Hematopoietic multipotent progenitor cell treated with erythropoietin and hydrocortisone succinate and interleukin-3 and kit ligand, for 17 days (in vitro differentiated cells): Measurements from ENCODE around the gene SMOC2.

Source experiments
- DNase-seq: peaks from one replicate; pipeline ENCODE4 v3.0.0-alpha.2; 2015; ENCODE audit warnings: low spot score

SMOC2 gene

DNA sequence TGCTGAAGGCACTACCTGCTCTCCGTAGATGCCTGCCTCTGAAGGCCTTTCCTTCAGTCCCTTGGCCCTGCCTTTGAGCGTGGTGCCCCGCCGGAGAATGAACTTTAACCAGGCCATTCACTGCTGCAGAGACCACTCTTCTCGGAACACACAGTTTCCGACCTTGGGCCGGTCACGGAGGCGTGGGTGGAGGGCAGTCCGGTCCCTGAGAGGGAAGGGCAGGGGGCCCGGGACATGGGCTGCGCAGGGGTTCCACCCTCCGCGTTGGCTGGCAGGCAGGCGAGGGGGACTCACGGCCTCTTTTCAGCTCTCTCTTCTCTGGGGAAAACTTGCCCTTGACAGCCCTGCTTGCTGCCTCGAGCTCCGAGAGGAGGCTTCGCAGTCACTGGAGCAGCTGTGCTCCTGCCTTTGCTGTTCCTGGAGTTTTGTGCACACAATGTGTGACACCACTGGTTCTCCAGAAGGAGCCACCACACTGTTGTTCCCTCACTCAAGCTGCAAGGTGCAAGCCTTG is 187.8 kb downstream of the SMOC2 start:
- DNase-seq, result no peak

DNA sequence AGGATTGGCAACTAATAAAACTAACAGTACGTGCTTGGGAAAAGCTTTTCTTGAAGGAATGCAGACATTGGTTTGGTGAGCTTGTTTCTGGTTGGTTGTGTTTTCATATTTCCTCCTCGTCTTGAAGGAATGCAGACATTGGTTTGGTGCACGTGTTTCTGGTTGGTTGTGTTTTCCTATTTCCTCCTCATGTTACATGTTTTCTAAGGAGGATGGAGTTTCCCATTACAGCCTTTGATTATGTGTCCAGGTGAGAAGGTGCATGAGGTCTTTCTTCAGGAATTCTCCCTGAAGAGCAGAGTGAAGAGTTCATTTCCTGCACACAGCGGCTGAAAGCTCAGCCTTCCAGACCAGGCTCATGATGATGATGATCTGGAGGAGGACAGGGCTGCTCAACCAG is 190.6 kb downstream of the SMOC2 start:
- no peak for DNase-seq

DNA sequence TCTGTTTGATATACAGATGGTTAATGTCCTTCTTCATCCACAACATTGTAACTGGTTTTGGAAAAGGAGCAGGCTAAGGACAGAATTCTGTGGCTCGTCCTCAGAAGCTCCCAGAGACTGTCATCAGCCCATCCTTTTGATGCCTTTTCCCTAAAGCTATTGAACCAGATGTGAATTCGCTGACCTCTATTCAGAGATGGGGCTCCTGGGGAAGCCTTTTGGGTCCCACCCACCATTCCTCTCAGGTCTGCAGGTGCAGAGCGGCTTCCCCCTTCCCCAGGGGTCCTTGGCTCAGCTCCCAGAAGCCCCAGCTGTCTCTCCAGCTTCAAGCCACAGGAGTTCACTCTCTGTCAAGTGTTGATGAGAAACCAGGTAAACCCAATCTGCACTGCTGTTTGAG is 191.7 kb downstream of the SMOC2 start:
- no peak for DNase-seq

DNA sequence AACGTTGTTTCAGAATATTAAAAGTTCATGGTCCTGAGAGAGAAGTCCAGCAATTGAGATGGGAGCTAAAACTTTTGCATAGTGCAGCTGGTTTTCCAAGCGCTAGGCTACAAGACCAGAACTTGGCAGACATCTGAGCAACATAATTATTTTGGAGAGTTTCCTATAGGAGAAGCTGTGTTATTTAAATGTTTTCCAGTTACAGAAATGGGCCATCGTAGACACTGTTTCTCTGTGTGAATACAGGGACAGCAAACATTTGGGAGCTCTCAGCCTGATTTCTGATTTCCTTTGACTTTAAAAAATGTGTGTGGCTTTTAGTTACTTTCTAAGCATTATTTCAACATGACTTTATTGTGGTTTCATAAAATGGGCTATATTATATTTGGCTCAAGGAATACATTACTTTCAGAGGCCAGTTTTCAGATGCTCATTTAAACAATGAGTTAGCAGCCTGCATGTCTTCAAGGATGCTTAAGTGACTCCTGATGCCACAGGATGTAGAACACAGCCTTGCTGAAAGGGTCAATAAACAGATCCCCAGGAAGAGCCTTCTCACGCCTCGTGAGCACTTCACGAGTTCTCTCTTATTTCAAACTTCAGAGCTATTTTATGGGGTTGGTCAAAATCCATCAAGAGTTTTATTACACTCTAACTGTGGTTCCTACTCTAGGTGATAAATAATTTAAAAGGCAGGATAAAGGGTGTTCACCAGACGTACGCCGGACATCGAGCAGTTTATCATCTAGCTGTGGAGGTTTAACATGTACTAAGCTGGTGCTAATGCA is 193.8 kb downstream of the SMOC2 start:
- no peak for DNase-seq

DNA sequence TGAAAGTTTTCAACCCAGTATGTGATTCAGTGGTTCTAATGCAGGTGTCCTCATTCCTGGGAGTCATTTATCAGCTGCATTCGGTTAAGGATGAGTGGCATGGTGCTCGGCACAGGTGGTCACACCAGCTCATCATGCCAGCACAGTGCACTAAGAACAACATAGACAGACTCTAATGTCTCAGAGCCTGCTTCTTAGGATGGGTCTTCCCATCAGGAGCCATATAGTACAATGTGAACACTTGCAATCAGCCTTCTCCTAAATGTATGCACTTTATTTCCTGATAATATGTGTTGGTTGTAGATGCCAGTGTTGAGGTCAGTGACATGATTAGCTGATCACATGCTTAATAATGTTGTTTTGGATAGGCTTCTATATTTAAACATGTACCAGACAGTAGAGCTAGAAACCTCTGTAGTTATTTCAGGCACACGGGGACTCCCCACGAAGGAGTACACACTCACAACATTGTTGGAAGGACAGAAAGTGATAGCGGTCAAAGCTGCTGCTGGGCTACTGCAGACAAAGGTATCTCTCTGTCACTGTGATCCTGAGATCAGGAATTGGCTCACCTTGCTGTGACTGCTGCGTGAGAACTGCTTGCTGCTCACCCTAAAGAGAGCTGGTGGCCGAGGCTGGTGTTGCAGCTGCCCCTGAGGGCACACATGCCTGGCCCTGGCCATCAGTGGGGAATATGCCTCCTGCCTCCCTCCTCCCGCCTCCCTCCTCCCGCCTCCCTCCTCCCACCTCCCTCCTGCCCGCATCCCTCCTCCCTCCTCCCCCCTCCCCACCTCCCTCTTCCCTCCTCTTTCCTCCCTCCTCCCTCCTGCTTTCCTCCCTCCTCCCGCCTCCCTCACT is 195.4 kb downstream of the SMOC2 start:
- no peak for DNase-seq

DNA sequence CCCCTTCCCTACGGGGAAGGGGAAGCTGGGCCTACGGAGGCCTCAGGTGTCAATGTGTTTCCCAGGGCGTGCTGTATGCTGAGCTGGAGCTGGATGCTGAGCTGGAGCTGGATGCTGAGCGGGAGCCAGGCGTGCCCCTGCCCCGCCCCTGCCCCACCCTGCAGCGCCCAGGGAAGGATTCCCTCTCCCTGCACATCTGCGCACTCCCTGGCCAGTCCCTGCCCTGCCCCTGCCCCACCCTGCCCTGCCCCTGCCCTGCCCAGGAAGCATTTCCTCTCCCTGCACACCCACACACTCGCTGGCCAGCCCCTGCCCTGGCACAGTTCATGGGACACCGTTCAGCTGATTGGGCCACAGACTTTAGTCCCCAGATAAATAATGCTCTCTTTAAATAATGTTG is 196.8 kb downstream of the SMOC2 start:
- no peak for DNase-seq

DNA sequence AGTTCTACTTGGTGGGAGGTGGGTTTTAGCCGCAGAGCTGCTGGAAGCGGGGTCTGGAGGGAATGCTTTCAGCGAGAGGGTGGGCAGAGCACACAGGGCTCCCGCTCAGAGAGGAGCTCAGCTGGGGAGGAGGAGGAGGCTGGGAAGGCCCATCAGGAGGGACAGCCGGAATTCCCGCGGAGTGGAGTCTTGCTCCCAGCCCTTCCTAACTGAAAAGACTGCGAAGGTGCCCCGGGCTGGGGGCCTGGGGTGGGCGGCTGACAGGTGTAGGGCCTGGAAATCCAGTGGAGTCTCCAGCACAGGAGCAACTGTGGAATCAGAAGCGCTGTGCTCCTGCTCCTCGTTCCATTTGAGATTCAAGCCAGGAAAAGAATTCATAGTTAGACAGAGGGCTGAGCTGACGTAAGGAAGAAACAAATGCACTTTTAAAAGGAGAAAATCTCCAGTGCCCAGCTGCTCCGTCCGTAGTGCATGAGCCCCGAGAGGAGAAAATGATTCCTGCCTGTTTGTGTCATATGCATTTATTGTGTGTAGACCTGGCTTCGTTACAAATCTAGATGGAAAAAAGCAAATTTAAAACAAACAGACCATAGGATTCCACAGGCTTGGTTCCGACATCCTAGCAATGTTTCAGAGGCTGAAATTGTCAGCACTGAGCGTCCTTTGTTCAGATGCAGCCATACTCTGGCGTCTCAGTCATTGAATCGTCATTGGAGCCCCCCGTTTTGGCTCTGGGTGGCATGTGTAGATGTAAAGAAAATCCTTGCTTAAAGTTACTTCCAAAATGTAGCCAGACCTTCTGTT is 197.7 kb downstream of the SMOC2 start:
- no peak for DNase-seq

DNA sequence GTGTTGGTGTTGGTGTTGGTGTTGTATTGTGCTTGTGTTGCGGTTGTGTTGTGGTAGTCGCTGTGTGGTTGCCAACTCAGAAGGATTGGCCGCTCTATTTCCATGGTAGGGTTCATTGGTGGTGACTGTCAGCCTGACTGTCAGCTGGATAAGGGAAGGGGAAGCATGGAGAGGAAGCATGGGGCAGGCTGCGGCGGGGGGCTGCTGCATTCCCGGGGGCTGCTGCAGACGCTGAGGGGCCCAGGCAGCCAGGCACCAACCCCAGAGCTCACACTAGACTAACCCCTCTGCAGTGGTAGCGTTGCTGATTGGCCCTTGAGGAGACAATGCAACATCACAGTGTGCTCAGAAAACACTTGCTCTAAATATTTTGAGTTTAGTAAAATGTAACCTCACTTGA is 199.2 kb downstream of the SMOC2 start:
- no peak for DNase-seq

DNA sequence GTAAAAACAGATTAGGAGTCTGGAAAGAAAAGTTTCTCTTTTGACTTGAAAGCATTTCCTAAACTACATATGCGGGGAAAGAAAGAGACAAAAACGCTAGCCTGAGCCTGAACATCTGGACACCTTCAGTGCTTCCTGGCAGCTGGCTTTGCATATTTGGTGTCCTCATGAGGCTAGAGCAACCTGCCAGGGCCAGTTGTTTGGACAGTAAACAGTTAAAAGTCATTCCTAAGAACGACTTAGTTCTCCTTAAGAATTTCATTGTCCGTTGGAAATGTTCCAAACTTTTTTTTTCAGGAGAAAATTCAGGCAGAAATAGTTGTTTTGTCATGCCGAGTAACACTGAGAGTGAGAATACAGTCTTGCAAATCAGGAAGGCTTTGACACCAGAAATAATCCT is 199.8 kb downstream of the SMOC2 start:
- DNase-seq, result no peak

DNA sequence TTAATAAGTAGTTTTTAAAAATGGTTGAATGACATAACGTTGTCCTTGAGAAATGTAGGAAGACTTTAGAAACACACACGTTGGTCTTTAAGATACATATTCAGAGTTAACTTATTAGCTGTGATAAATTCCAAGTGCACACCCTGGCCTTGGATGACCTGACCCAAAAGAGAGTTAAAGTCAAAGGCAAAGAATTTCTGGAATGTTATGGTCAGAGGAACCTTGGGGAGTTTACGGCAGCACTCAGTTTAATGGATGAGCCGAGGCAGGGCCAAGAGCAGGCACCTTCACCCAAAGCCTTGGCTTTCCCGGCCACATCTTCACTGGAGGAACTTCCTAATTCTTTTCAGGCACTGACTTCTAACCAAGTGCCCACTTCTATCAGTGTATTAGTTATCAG is 200.5 kb downstream of the SMOC2 start:
- DNase-seq, result no peak

DNA sequence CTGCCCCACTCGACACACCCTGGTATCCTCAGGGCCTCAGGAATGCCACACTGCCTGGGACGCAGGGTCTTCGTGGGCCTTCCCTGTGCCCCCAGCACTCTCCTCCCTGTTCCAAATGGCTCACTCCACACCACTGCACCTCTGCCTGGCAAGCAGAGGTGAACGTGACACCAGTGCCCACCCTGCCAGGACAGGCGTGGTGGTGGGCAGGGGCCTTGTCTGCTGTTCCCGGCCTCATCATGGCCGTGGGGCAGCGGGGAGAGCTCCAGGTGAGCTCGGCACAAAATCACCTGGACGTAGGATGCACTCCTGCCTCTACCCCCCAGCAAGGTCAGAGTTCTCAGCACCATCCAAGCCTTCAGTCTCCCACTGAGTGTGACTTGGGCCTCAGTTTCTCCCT is 202.4 kb downstream of the SMOC2 start:
- DNase-seq, result no peak

DNA sequence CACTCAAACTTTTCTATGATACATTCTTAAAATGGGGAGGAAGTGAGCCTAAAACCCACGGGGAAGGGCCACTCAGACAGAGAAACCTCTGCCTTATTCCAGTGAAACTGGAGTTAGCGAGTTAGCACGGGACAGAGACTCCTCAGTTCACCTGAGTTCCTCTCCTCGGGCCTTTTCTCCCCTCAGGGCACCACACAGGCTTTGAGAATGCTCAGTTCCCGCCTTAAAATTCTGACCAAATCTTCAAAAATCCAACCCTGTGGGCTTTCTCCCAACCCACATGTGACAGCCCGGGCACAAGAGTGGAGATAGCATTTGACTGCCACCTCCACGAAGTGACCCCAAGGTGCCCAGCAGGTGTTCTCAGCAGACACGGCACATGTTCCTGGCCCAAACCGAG is 204.3 kb downstream of the SMOC2 start:
- DNase-seq, result no peak

DNA sequence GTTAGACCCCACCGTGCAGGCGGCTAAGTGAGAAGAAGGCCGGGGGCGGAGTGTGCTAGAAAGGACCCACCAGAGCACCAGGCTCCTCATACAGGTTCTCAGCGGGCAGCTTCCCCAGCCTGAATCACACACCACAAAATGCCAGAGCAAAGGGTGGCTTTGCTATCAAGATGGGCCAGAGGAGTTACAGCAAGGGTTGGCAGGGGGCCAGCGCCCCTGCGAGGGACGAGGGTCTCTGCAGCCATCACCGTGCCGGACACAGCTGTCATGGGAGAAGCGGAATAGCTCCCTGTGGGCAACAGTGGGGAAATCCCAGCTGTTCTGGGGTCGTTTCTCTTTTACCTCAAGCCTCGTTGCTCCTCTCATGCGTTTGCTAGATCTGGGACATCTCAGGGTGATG is 206.3 kb downstream of the SMOC2 start:
- DNase-seq, result no peak

DNA sequence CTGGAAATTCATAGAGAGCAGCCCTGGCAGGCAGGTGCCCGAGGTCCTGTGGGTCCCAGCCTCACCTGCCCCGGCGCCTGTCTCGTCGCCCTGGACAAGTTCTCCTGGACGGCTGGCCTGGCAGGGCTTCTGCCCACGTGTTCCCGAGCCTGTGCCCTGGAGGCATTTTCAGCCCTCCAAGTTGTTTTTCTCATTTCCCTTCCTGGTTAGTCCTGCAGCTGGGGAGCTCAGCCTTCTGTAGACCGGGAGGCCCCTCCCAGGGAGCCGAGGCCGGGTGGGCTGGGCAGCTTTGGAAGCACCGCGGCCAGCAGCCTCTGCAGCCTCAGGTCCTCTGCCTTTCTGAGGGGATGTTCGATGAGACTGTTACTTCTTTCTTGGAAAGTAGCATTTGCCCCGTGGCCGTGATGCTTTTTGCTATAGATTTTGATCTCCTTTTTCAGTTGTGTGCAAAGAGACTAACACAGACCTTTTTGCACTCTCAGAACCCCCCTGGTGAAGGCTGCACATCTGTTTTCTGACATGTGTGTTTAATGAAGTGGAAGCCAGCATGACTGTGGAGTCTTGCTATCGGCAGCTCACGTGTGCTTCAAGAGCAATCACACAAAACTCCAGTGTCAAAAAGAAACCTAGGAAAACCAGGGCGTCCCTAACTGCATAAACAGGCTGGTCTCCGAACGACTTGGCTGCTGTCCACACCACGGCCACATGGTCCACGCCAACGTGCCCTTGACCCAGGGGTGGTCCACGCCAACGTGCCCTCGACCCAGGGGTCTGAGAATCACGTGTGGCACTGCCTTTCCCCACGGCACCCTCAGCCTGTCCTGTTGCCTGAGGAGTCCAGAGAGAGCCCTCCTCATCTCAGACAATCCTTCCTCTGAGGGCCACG is 207.5 kb downstream of the SMOC2 start:
- DNase-seq, result no peak

DNA sequence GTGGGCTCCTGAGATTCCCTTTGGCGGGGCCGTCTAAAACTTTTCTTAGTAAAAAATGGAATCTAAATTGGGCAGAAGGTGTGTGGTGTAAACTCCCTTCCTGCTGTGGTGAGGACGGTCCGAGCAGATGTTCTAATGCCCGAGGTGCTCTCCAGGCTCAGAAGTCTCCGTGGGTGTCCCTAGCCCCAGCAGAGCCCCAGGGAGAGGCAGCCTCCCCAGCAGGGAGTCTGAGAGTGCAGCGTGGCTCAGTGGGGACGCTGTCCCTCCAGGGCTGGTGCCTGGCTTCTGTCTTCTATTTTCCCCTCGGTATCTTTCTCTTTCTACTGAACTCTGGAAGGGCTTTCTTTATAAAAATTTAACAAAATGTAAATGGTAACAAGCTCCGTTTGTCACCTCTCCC is 208.2 kb downstream of the SMOC2 start:
- DNase-seq, result no peak

DNA sequence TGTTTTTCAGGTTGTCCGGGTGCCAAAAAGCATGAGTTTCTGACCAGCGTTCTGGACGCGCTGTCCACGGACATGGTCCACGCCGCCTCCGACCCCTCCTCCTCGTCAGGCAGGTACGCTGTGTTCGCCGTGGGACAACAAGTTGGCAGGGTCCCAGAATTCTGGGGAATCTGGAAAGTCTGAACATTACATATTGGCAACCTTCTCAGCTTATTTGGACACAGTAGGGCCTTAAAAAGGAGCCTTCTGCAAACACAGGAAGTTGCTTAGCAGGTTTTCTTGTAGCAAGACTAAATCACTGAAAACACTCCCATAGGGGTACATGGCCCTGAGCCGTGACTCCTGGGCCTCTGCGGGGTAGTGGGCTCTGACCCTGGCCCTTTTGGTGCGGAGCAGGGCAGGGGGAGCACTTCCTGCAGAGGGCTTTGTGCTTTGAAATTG is 209.7 kb downstream of the SMOC2 start:
- DNase-seq, result no peak

DNA sequence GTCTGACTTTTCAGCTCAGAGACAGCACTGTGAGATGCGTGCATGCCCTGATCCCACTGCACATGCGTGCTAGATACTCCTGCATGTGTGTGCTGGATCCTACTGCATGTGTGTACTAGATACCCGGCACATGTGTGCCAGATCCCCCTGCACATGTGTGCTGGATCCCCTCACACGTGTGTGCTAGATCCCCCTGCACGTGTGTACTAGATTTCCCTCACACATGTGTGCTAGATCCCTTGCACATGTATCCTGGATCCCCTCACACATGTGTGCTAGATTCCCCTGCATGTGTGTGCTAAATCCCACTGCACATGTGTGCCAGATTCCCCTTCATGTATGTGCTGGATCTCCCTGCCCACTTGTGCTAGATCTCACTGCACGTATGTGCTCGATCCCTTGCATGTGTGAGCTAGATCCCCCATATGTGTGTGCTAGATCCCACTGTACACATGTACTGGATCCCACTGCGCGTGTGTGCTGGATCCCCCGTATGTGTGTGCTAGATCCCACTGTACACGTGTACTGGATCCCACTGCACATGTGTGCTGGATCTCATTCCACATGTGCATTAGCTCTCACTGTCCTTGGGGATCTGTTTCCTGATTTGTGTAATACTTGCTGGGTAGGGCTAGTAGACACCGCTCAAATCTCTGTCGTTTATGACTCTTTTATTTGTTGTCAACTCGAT is 214.6 kb downstream of the SMOC2 start:
- no peak for DNase-seq

DNA sequence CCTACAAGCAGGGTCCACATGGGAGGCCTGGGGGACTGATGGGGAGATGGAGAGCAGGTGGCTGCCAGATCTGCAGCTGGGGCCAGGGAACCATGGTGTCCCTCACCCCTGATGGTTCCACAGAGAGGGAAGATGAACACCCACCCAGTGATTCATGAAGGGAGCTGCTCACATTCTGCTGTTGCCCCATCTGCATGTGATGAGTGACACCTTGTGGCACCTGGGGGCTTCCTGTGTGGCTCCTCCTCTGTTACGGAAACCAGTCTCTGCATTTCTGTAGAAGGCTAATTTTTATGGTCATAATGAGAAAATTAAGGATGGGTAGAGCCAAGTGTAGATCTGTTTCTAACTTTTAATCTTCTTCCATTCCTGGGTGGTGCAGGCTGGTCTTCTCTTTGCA is 217.1 kb downstream of the SMOC2 start:
- DNase-seq, result no peak

DNA sequence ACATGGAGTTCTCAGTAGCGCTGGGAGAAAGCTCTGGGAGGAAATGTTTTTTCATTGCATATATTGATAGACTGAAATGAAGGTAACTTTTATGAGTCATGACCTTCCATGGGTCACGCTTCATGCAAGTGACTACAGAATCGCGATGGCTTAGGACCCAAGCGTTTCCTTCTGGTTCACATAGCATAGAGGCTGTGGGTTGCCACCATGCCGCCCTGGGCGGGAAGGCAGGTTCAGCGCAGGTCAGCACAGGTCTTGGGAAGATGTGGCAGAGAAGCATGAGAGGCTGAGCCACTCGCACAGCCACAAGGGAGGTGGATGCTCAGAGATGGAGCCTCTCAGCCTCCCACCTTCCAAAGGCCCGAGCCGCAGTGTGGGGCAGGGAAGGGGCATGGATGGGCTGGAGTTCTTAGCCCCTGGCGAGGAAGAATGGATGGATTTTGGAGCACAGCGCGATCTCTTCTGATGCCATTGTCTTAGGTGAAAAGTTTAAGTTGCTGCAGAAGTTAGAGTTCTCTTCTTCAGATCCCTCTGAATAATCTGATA is 219.5 kb downstream of the SMOC2 start:
- DNase-seq, result no peak

DNA sequence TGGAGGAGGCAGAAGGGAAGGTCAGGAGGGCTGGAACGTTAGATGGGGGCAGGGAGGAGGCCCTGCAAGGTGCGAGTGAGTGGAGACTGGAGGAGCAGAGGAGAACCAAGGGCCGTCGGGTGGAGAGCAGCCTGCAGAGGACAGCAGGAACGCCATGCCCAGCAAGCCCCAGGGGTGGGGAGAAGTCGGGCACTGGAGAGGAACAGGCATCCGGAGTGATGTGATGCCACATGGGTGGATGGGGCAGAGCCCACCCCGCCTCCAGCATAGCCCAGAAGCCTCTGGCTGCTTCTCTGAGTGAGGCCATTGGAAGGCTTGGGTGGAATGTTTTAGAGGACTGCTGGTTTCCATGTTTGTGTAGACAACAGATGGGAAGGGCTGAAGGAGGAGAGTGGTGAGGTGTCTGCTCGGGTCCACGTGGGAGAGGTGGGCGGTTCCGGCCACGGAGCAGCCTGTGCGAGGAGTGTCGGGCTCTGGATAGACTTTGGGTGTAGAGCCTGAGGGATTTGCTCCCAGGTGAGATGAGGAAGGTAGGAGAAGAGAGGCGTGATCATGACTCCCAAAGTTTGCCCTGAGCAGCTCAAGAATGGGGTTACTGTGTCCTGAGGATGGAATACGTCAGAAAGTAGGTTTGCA is 221.4 kb downstream of the SMOC2 start:
- DNase-seq, result no peak
